ENCODE measurements around the gene DCPS. TPM values are rescaled to one million over a fixed set of nuclear protein-coding genes. Genes with fewer than 3 reads are reported as not detected.

The DCPS gene
- total RNA-seq, 1 experiment from 2014 or later, result 52.6 TPM

DNA sequence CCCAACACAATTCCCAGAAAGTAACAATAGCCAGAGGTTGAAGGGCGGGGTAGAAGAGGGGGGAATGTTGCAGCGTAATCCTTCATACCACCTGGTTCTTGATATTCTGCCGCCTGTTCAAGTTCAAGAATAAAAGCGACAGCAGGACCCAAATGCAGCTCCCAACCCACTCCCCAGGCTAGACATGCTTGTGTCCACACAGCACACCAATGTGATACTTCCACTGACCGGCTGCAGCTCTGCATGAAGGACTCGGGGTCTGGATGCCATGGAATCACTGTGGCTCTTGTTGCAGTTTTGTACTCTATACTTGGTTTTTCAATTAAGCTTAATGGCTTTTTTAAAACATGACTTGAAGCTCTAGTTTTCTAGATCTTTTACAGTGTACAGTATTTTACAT, 41.6 kb upstream of the DCPS start:
- intact Hi-C loops (cut with micrococcal nuclease), result no loop called here
- Histone ChIP-seq H4K20me1 (ENCODE audit: low read length) (no peaks in the 10 kb centered on the region), H3K36me3 (ENCODE audit: low read depth, low read length) (peaks cover 58% of the 10 kb centered on the region), H3K27me3 (ENCODE audit: low read length) (no peaks in the 10 kb centered on the region), H3K9me3 (ENCODE audit: low read length) (no peaks in the 10 kb centered on the region), H2AFZ (ENCODE audit: low read length) (no peak overlapping the region), H3K4me2 (ENCODE audit: low read length) (no peak overlapping the region), H3K27ac (ENCODE audit: low read length) (no peak overlapping the region), H3K4me3 (ENCODE audit: low read length) (no peak overlapping the region), H3K9me2 (replicated peaks; ENCODE audit: low read length) (no peaks in the 10 kb centered on the region), H3K4me1 (ENCODE audit: insufficient read depth, low read length) (peaks cover 3% of the 10 kb centered on the region), H3K79me2 (ENCODE audit: low read length) (peaks cover 17% of the 10 kb centered on the region), H3F3A (ENCODE audit: low read length, unreplicated experiment) (peaks cover 5% of the 10 kb centered on the region), H3K9ac (ENCODE audit: low read length) (no peak overlapping the region)
- ATAC-seq (no peak), DNase-seq (no peak)
- ChIA-PET POLR2A (ENCODE audit: unreplicated experiment) (interaction anchor here (0.5 kb wide), 1 partner anchor 35 kb away, joined by 4 read pairs; no protein-coding TSS in a partner anchor), CTCF (no interaction called here)
- TF ChIP-seq, protein P1, sequence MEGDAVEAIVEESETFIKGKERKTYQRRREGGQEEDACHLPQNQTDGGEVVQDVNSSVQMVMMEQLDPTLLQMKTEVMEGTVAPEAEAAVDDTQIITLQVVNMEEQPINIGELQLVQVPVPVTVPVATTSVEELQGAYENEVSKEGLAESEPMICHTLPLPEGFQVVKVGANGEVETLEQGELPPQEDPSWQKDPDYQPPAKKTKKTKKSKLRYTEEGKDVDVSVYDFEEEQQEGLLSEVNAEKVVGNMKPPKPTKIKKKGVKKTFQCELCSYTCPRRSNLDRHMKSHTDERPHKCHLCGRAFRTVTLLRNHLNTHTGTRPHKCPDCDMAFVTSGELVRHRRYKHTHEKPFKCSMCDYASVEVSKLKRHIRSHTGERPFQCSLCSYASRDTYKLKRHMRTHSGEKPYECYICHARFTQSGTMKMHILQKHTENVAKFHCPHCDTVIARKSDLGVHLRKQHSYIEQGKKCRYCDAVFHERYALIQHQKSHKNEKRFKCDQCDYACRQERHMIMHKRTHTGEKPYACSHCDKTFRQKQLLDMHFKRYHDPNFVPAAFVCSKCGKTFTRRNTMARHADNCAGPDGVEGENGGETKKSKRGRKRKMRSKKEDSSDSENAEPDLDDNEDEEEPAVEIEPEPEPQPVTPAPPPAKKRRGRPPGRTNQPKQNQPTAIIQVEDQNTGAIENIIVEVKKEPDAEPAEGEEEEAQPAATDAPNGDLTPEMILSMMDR (conservative IDR thresholded peaks at IDR 0.05; ENCODE audit: low read depth, low read length), result no peak
- TF ChIP-seq EZH2 (IDR thresholded peaks at IDR 0.05; ENCODE audit: low read length, unreplicated experiment) (no peak), EZH2phosphoT487 (IDR thresholded peaks at IDR 0.05; ENCODE audit: borderline replicate concordance, low read length) (no peak)
- BruUV-seq (replicated peaks), result no TSS peak

DNA sequence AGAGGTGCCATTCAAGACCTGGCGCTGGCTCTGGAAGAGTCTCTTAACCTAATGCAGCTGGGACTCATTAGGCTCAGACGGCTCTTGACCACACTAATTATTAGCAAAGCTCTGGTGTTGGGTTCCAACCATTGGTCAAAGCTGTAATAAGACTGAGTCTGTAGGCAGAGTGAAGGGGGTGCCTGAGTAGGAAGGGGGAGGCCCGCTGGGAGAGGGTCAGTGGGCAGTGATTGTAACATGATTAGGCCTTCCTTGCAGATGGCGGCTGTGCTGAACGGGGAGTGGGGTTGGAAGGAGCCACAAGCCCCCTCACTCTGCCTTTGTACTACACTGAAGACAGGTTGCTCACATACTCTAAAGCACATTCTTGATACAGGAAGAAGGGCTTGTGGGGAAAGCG, 40.4 kb upstream of the DCPS start:
- H3K9me2 ChIP-seq (replicated peaks; ENCODE audit: low read length), result no peaks in the 10 kb centered on the region
- H3K4me3 ChIP-seq (ENCODE audit: low read length), result no peak overlapping the region
- H3K9ac ChIP-seq (ENCODE audit: low read length), result no peak overlapping the region
- no peak overlapping the region for H3K27ac ChIP-seq (ENCODE audit: low read length)
- H4K20me1 ChIP-seq (ENCODE audit: low read length), result peaks cover 5% of the 10 kb centered on the region; the same call in 1 of the 2 replicates
- H3K27me3 ChIP-seq (ENCODE audit: low read length), result no peaks in the 10 kb centered on the region
- no peak overlapping the region for H2AFZ ChIP-seq (ENCODE audit: low read length)
- no peak for DNase-seq
- ChIA-PET POLR2A (ENCODE audit: unreplicated experiment) (no interaction called here), CTCF (no interaction called here)
- H3K4me2 ChIP-seq (ENCODE audit: low read length), result no peak overlapping the region
- no TSS peak for BruUV-seq (replicated peaks)
- no peak for ATAC-seq
- peaks cover 65% of the 10 kb centered on the region for H3K36me3 ChIP-seq (ENCODE audit: low read depth, low read length)
- H3K79me2 ChIP-seq (ENCODE audit: low read length), result peaks cover 30% of the 10 kb centered on the region
- H3K4me1 ChIP-seq (ENCODE audit: insufficient read depth, low read length), result peaks cover 10% of the 10 kb centered on the region
- H3K9me3 ChIP-seq (ENCODE audit: low read length), result no peaks in the 10 kb centered on the region
- peaks cover 2% of the 10 kb centered on the region for H3F3A ChIP-seq (ENCODE audit: low read length, unreplicated experiment)
- intact Hi-C loops (cut with micrococcal nuclease), result no loop called here
- TF ChIP-seq EZH2phosphoT487 (IDR thresholded peaks at IDR 0.05; ENCODE audit: borderline replicate concordance, low read length) (no peak), EZH2 (IDR thresholded peaks at IDR 0.05; ENCODE audit: low read length, unreplicated experiment) (no peak)
- TF ChIP-seq, protein P1 (conservative IDR thresholded peaks at IDR 0.05; ENCODE audit: low read depth, low read length), result no peak

DNA sequence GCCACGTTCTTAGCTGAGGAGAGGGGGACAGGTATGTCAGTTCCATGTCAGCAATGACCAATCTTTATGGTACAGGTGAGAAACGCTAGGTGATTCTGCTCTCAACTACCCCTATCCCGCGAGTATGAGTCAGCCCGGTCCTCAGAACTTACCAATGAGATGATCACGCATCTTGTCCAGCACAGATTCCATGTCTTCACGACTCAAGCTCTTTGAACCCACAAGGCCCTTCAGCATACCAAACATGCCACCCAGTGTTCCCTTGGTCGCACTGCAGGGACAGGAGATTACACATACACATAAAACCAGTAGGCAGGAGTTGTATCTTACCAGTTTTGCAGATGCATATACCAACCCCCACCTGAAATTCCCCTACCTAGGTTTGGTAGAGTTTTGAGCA, 38.0 kb upstream of the DCPS start:
- ATAC-seq (no peak), DNase-seq (peak; percentile 14)
- no peak overlapping the region for H3K4me3 ChIP-seq (ENCODE audit: low read length)
- intact Hi-C loops (cut with micrococcal nuclease), result no loop called here
- H3K4me2 ChIP-seq (ENCODE audit: low read length), result no peak overlapping the region
- no peaks in the 10 kb centered on the region for H3F3A ChIP-seq (ENCODE audit: low read length, unreplicated experiment)
- H3K27ac ChIP-seq (ENCODE audit: low read length), result no peak overlapping the region
- POLR2A ChIA-PET (ENCODE audit: unreplicated experiment), result interaction anchor here (0.5 kb wide), 1 partner anchor 54 kb away, joined by 4 read pairs; the partner anchor contains the start of gene FAM118B
- H3K9ac ChIP-seq (ENCODE audit: low read length), result no peak overlapping the region
- peaks cover 65% of the 10 kb centered on the region for H3K36me3 ChIP-seq (ENCODE audit: low read depth, low read length)
- no peaks in the 10 kb centered on the region for H3K9me3 ChIP-seq (ENCODE audit: low read length)
- CTCF ChIA-PET, result no interaction called here
- H3K9me2 ChIP-seq (replicated peaks; ENCODE audit: low read length), result no peaks in the 10 kb centered on the region
- H4K20me1 ChIP-seq (ENCODE audit: low read length), result peaks cover 5% of the 10 kb centered on the region; the same call in 1 of the 2 replicates
- H3K4me1 ChIP-seq (ENCODE audit: insufficient read depth, low read length), result peaks cover 10% of the 10 kb centered on the region
- no peak overlapping the region for H2AFZ ChIP-seq (ENCODE audit: low read length)
- no peaks in the 10 kb centered on the region for H3K27me3 ChIP-seq (ENCODE audit: low read length)
- BruUV-seq (replicated peaks), result no TSS peak
- H3K79me2 ChIP-seq (ENCODE audit: low read length), result peaks cover 50% of the 10 kb centered on the region
- TF ChIP-seq EZH2 (IDR thresholded peaks at IDR 0.05; ENCODE audit: low read length, unreplicated experiment), result no peak
- TF ChIP-seq, protein P1 (conservative IDR thresholded peaks at IDR 0.05; ENCODE audit: low read depth, low read length), result peak; percentile 33; the same call in 1 of the 2 replicates

Data from PC-3 (cell line).